Measurements from ENCODE around the gene ACTG1.

The ACTG1 gene

DNA sequence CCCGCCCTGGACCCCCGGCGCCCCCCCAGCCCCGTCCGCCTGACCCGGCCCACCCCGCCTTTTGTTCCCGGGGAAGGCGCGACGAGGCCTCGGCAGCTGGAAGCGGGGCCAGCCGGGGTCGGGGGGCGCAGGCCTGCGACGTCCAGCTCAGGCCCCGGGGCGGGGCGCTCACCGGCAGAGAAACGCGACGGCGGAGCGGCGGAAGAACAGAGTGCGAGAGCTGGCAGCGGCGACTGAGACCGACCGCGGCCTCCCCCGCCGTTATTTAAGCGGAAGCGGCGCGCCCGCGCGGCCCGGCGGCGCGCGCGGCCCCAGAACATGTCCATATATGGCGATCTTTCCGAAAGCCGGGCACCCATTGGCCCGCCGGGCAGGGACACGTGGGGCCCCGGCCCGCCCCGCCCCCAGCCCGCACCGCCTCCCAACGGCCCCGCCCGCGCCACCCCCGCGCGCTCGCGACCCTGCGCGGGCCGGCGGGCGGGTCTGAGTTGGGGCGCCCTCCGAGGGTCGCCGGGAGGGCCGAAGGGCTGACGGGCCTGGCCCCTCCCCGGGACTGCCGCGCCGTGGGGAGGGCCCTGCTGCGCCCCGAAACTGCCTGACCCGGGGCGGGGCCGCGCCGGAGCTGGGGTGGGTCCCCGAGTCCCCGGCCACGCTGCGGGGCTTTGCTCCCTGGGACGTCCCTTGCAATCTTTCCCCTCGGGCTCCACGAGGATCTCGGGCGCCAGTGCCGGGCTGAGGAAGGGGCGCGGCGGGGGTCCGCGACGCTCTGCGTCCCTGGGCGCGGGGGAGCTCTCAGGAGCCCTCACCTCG is at the start of gene ACTG1:
Gene ACTG1 (minus strand): TSS at position 238 of the 810 bp plus-strand sequence. CDS start 445 bp downstream, outside the sequence.
- peak; percentile 98 for DNase-seq

DNA sequence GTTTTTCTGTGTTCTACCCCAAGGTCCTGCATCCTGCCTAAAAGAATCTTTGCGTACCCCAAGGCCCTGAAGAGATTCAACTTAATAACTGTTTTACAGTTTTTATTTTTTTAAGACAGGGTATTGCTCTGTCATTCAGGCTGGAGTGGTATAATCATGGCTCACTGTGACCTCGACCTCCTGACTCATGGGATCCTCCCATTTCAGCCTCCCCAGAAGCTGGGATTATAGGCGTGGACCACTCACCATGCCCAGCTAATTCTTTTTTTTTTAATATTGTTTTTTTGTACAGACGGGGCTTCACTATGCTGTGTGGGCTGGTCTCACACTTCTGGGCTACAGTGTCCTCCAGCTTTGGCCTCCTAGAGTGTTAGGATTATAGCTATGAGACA is 48.9 kb upstream of the ACTG1 start:
- DNase-seq = no peak

DNA sequence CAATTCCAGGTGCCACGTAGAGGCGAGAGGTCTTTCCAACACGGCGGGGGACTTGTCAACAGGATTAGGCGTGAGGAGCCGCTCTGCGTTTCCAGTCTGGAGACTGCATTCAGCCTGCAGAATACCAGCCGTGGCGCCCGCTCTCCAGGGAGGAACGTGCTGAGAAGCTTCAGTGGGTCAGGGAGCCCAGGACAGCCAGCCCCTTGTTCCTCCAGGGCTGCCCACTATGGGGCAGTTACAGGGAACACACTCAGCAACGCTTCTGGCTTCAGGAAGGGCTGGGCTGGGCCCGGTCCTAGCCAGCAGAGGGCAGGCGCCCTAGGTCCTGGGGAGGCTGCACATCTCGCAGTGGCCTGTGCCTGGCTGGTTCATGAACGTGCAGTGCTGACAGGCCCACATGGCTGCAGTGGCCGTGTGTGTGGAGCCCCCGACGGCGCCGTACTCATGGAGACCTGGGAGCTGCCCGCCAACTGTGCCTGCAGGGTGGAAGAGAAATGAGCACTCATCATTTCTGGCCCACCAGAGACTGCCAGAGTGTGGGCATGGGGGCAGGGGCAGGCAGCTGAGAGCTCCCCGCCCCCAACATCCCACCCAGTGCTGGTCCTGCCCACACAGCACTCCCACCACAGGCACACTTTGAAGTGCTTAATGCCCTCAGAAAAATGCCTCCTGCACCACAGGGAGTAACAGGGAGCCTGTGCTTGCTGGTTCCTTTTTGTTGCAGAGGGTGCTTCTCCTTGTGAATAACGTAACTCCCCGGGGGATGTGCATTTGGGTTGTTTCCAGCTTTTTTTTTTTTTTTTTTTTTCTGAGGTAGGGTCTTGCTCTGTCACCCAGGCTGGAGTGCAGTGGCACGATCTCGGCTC is 46.6 kb upstream of the ACTG1 start:
- DNase-seq = peak; percentile 17

DNA sequence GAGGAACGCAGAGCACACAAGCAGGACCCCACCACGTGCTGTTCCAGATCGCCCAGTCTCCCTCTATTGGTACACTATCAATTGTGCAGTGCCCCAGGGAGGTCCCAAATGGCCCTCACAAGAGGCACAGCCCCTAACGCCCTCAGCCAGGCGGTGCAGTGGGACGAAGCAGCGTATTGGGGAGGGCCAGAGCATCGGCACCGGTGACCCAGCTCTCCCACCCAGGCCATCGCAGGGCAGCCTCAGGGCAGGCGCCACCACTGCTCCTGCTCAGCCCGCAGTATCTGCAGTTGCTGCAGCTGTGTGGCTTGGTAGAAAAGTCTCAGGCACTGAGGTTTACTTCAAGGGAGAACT is 45.5 kb upstream of the ACTG1 start:
- DNase-seq = no peak

DNA sequence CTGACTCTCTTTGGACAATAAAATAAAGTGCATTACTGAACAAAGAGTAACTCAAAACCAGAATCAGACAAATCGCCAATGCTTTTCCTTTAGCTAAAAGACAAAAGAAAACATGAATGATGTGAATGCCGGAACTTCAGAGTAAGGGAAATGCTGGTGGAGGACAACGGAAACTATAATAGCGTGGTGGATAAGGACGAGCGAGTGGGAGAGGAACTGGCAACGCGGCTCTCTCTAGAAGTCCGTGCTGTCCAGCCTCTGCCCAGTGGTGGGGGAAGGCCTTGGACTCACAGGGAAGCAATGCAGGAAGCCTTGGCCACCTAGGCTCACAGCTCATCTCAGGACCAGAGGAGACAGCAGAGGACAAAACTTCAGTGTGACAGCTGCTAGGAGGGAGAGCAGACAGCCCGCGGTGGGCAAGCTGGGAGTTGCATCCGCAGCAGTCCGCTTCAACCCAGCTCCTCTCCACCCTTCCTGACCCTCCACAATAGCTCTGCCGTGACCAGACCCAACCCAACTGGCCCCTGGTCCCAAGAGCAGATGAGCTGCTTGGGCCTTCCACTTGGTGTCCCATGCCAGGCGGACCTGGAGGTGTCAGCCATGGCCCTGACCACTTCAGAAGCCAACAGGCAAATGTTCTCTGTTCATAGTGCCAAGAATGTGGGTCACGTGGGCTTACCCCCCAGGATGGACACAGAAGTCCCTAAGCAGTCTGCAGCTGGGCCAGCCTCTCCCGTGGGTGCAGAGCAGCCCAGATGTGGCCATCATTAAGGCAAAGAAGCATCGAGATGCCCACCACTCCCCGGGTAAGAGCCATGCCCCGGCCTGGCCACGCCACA is 44.9 kb upstream of the ACTG1 start:
- no peak for DNase-seq

DNA sequence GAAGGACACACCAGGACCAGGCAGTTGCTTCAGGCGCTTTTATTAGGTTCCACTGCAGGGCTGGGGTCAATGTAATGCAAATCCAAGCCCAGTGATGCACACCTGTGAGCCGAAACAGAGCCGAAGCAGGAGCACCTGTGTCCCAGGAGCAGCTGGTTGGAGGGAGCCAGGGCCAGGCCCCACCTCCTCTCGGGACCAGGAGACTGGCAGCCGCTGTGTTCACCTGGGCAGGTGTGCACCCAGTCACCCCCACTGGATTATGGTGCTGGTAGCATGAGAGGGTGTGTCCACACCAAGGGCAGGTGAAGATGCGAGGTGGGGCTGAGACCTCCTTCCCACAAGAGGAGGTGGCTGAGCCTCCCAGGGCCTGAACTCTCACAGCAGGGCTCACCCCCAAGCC is 44.3 kb upstream of the ACTG1 start:
- no peak for DNase-seq

DNA sequence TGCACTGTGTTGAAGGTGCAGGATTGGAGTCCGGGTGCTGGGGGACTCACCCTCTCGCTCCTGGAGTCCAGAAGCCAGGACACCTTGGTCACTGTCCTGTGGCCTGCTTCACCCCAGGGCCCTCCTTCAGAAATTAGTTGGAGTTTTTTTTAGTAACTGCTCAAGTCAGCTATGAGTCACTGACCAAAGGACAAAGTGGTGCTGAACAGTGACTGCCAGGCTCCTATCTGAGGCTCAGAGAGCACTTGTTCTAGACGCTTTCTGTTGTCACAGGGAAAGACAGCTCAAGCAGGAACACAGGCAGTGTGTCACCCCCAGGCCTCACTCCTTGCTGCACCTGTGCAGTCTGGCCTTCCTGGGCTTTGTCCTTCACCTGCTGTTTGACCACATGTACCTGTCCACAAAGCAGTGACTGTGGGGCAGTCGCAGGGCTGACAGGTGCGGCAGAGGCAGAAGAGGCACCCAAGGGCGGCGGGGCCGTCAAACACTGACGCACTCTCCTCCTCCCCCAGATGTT is 43.6 kb upstream of the ACTG1 start:
- DNase-seq = no peak

DNA sequence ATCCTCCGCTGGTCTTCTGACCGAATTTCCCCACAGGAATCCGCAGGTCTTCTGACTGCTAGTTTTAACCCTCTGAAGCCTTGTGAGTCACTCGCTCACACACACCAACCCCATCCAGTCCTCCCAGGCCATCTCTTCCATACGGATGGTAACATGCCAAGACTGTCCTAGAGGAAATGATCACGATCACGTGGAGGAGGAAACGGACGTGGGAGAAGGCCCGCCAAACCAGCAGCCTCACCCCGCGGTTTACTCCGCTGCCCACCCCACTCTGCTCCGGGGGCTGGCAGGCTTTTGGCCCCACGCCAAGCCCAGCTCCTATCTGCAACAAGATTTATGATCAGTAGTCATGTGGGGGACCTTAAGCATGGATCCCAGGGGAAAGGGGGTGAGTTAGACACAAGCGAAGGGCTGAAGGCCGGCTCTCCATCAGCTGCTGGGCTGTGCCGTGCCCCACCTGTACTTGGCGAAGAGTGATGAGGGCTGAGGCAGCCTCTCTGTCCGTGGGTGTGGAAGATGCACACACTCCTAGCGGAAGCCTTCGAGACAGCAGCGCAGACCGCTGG is 41.1 kb upstream of the ACTG1 start:
- peak; percentile 77 for DNase-seq

DNA sequence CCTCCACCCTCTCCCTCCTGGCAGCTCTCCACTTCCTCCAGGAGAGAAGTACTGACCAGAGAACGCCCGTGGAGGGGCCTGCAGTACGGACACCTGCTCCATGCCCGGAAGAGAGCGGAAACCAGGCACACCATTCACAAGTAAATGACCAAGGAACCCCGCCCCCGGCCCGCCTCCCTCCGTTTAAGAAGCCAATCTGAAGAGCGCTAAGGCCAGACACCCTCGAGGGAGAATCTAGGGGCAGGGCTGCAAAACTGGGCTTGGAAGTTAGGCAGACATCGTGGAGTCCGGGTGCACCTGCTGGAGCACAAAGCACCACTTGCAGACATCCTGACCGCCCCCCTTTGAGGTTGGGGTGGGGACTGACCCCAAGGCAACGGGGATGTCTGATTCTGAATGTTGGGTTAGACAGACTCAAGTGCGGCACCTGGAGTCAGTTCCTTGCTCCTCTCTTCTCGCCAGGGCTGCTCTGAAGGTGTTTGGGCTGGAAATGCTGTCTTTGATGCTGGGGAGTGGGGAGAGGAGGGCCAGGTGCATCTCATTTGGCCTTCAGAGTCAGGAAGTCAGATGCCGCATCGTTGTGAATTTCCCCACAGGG is 40.5 kb upstream of the ACTG1 start:
- peak; percentile 96 for DNase-seq

DNA sequence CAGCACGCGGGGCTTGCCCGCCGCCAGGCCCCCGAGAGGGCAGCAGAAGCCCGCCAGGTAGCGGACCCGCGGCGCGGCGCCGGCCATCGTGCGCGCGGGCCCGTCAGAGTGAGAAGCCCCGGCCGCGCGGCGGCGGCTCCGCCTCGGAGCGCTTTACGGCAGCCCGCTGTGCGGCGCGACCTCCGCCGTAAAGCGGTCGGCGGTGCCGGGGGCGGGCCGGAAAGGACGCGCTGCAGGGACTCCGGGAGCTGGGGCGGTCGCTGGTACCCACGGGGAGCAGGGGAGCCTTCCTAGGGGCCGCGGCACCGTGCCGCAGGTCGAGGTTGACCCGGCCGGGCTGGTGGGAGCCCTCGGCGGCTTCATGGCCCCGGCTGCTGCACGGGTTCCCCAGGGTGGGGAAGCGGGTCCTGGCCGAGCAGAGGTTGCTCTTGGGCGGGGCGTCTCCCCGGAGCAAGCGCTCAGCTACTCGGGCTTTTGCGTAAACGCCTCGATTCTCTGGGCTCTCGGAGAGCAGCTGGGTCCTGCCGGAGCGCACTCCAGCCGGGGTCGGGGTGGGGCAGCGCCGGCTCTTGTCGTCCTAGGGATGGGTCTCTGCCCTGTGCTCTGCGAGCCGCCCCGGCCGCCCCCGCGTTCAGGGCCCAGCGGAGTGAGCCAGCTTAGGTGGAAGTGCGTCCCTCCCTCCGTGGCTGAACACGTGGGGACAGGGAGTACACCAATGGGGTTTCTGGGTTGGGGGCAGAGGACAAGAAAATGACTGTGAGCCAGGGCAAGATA is 39.8 kb upstream of the ACTG1 start, which contains the start of gene FAAP100:
Gene FAAP100 (minus strand): TSS at position 110 of the 774 bp plus-strand sequence. CDS start 23 bp downstream, at position 87.
- peak; percentile 86 for DNase-seq

DNA sequence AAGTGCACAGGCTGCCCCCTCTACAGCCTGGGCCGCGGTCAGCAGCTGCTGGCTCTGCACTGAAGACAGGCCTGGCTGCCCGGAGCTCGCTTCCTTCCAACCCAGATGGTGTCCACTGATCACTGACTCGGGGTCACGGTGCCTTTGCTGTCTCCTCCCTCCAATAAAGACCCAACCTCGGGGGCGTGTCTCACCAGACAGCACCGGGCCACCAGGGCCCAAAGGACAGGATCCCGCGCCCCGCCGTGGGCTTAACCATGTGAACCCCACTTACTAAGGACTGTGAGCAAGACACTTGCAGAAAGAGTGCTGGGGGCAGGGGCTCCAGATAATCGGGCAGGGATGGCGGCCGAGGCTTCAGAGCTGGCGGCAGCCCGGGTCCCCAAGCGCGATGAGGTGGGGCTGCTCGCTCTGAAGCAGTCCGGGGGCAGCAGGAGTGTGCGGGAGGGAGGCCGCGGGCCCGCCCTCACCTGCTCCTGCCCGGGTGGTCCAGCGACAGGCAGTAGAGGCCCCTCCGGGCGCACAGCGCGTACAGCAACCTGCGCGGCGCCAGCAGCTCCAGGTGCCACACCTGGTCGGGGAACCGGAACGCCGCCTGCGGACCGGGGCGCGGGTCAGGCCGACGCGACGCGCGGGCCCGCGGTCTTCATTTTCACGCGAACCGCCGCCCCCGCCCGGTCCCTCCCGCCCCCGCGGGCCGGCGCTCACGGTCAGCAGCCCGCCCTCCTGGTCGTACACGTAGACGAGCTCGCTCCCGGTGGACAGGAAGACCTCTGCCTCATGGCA is 39.1 kb upstream of the ACTG1 start:
- no peak for DNase-seq

DNA sequence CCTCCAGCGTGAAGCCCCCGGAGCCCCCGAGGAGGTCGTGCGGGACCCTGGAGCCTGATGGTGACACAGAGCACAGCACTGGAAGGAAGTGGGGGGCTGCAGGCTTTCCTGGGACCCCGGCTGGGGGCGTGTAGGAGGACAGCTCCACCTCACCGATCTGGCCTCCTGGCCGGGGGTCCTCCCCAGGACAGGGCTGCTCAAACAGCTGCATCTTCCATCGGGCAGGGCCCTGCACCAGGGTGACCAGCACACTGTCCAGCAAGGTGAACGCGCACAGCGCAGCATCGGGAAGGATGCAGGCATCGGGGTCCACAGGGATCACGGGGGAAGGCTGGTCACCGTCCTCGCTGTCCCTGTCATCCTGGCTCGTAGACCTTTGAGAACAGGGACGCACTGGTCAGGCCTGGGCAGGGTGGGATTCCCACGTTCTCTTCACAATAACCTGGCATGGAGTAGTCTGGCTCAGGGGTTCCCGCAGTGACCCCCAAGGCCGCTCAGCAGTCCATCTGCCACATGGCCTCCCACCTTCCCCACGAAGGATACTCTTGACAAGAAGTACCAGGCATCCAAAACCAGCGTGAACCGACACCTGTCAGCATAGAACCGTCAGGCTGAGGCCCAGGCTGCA is 38.3 kb upstream of the ACTG1 start:
- no peak for DNase-seq

DNA sequence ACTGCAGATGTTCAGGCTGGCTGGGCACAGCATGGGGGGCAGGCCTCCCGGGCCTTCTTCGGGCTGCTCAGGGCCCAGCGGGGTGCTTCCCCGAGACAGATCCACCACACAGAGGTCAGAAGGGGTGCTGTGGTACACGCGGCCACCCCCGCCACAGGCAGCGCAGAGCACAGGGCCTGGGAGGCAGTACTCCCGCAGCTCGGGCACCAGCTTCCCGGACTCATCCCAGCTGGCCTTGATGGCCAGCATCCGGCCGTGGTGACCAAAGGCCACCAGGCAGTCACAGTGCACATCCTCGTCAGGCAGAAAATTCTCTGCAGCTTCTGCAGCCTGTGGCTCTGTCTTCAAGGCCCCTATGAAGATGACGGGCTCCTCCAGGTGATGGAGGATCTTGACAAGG is 37.7 kb upstream of the ACTG1 start:
- DNase-seq = no peak

DNA sequence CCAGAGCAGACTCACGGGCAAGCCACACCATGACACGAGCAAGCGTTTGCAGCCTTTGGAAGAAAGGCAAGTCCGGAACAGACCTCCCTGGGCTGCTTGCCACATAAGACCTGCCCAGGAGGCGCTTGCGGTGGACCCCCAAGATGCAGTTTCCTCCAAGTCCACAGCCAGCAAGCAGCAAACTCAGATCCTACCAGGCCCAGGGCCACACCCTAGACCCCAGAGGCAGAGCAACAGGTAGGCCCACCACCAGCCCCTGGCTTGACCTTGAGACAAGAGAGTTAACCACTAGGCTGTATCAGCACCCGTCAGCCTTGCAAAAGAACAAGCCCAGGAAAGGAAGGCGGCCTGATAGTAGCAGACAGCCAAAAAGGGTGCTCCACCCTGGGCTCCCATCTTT is 37.2 kb upstream of the ACTG1 start:
- no peak for DNase-seq

DNA sequence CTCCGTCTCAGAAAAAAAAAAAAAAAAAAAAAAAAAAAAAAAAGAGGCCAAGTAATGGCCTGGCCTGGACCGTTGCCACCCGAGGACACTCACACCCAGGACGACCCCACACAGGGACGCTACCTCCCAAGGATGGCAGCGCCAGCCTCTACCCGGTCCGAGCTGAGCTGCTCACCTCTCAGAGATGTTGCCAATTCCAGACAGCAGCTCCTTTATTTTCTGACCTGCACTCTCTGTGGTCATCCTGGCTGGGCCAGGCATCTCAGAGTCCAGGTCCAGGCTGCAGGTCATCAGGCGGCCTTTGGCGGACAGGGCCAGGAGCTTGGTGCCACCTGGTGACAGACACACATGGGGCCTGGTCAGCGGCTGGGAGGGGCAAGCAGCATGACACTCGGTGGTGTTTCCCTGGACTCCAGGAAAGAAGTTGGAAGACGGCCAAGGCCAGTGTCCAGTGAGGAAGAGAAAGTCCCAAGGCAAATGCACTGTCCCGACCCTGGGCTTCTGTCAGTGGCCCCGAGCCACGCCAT is 36.5 kb upstream of the ACTG1 start:
- no peak for DNase-seq

DNA sequence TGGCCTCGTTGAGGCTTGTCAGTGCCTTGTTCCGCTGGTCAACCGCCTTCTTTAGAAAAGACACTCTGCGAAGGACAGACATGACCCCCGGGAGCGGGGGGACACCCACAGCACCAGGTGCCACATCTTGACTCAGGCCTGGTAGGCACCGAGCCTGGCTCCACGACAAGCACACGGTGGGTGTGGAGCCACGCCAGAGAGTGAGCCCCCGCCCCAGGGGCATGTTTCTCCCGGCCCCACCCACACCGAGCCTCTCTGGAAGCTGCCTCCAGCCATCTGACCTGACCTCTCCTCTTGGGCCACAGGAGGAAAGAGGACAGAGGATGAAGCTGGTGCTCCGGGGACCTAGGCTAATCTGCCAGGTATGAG is 35.0 kb upstream of the ACTG1 start:
- DNase-seq = no peak

DNA sequence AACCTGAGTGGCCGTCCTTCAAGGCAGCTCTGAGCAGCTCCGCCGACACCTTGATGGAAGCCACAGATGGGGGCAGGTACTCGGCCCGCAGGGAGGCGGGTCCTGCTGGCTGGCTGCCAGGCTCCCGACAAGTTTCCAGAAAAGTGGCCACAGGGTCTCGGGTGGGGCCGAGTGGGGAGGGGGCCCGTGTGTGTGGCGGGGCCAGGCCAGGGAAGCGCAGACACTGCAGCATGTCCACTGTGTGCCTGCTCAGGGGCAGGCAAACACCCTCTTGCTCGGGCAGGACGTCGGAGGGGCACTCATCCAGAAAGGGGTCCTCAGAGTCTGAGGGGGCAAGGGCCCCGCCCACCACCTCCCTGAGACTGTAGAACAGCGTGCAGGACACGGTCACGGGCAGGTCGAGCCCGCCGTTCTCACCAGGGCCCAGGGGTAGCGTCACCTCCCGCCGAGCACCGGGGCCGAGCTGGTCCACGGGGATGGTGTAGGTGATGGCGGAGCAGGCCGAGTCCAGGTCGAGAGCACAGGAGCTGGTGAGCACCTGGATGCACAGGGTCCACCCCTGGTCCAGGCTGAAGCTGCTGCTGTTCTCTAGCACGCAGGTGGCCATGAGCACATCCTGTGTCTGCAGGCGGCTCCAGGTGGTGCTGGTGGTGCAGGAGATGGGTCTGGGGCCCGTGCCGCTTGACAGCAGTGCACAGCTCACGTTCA is 34.5 kb upstream of the ACTG1 start:
- DNase-seq = no peak

DNA sequence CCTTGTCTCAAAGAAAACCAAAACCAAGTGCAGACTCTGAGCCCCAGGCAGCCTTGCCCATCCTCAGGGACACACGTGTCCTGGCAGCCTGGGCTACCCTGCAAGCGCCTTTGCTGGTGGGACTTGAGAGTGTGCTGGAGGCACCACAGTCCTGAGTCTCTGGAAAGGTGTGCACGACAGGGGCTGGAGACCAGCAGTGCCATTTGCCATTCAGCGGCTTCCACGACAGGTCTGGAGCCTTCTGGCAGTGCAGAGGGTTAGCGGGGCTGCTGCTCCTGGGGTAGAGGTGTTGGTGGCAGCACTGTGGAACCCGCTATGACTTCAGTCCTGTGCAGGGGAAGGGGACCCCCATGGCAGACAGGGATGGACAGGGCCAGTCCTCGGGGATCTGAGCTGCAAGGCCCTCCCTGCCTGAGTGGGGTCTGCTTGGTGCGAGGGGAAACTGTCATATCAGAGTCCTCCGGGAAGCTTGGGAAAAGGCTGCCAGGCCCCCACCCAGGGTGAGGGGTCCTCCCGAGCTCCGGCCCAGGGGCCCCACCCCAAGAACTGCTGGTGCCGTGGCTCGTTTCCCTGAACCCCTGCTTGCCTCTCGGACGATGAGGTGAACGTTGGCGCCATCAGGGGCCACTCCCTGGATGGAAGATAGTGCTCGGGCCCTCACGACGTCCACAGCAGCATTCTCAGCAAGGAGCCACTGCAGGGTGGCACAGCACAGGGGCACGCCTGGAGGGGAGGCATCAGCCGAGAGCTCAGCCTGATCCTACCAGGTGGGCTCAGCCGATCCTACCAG is 32.8 kb upstream of the ACTG1 start:
- no peak for DNase-seq
